ENCODE measurements around the gene TMEM18.

The TMEM18 gene

DNA sequence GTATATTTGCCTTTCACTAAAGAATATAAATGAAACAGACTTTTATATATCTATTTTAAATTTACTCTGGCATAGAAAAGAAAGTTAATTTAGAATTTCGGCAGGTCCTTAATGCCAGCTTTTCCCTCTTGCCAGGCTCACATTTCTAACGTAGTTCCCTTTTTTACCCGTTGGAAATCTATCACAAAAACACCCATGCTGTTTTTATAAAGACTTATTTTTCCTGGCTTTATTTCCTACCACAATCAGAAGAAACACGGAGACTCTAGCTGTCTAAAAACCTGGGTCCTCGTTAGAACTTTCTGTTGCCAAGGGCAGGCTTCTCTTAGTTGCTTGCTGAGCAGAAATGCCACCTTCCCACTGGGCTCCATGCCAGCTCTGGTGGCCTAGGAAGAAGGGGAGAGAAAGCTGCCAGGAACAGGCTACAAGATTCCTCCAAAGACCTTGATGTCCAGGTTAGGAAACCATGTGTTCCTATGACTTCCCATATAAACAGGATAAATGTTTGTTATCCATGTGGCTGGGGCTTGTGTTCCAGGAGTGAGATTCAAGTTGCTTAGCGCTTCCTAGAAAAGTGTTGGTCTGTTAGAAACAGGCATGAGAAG, 17.8 kb upstream of the TMEM18 start:
- H3K4me1 ChIP-seq (ENCODE audit: control insufficient read depth, insufficient read depth, low read length), result no peaks in the 10 kb centered on the region
- H3K27ac ChIP-seq (ENCODE audit: extremely low read depth, low read depth, low read length), result no peak overlapping the region
- ChIA-PET POLR2A (no interaction called here), CTCF (no interaction called here)
- H3K4me3 ChIP-seq (ENCODE audit: low read depth, low read length), result no peak overlapping the region
- no peaks in the 10 kb centered on the region for H3K36me3 ChIP-seq (ENCODE audit: control insufficient read depth in 2 of 2, insufficient read depth in 1 of 2, low read length in 2 of 2)
- no peaks in the 10 kb centered on the region for H3K9me3 ChIP-seq (ENCODE audit: control insufficient read depth, insufficient read depth, low read depth, low read length)
- TF ChIP-seq KLF16 (tag by site-specific recombination; IDR thresholded peaks at IDR 0.05), result no peak
- TF ChIP-seq, protein P1, sequence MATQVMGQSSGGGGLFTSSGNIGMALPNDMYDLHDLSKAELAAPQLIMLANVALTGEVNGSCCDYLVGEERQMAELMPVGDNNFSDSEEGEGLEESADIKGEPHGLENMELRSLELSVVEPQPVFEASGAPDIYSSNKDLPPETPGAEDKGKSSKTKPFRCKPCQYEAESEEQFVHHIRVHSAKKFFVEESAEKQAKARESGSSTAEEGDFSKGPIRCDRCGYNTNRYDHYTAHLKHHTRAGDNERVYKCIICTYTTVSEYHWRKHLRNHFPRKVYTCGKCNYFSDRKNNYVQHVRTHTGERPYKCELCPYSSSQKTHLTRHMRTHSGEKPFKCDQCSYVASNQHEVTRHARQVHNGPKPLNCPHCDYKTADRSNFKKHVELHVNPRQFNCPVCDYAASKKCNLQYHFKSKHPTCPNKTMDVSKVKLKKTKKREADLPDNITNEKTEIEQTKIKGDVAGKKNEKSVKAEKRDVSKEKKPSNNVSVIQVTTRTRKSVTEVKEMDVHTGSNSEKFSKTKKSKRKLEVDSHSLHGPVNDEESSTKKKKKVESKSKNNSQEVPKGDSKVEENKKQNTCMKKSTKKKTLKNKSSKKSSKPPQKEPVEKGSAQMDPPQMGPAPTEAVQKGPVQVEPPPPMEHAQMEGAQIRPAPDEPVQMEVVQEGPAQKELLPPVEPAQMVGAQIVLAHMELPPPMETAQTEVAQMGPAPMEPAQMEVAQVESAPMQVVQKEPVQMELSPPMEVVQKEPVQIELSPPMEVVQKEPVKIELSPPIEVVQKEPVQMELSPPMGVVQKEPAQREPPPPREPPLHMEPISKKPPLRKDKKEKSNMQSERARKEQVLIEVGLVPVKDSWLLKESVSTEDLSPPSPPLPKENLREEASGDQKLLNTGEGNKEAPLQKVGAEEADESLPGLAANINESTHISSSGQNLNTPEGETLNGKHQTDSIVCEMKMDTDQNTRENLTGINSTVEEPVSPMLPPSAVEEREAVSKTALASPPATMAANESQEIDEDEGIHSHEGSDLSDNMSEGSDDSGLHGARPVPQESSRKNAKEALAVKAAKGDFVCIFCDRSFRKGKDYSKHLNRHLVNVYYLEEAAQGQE (tag by site-specific recombination; IDR thresholded peaks at IDR 0.05), result no peak
- TF ChIP-seq, protein P2, sequence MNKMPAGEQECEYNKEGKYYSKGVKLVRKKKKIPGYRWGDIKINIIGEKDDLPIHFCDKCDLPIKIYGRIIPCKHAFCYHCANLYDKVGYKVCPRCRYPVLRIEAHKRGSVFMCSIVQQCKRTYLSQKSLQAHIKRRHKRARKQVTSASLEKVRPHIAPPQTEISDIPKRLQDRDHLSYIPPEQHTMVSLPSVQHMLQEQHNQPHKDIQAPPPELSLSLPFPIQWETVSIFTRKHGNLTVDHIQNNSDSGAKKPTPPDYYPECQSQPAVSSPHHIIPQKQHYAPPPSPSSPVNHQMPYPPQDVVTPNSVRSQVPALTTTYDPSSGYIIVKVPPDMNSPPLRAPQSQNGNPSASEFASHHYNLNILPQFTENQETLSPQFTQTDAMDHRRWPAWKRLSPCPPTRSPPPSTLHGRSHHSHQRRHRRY (tag by site-specific recombination; IDR thresholded peaks at IDR 0.05), result no peak
- TF ChIP-seq ZNF596 (tag by site-specific recombination; IDR thresholded peaks at IDR 0.05), result no peak
- TF ChIP-seq, protein P3, sequence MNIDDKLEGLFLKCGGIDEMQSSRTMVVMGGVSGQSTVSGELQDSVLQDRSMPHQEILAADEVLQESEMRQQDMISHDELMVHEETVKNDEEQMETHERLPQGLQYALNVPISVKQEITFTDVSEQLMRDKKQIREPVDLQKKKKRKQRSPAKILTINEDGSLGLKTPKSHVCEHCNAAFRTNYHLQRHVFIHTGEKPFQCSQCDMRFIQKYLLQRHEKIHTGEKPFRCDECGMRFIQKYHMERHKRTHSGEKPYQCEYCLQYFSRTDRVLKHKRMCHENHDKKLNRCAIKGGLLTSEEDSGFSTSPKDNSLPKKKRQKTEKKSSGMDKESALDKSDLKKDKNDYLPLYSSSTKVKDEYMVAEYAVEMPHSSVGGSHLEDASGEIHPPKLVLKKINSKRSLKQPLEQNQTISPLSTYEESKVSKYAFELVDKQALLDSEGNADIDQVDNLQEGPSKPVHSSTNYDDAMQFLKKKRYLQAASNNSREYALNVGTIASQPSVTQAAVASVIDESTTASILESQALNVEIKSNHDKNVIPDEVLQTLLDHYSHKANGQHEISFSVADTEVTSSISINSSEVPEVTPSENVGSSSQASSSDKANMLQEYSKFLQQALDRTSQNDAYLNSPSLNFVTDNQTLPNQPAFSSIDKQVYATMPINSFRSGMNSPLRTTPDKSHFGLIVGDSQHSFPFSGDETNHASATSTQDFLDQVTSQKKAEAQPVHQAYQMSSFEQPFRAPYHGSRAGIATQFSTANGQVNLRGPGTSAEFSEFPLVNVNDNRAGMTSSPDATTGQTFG (tag by site-specific recombination; IDR thresholded peaks at IDR 0.05; ENCODE audit: borderline replicate concordance), result no peak
- TF ChIP-seq ZNF24 (tag by site-specific recombination; IDR thresholded peaks at IDR 0.05), result no peak
- TF ChIP-seq, protein P4, sequence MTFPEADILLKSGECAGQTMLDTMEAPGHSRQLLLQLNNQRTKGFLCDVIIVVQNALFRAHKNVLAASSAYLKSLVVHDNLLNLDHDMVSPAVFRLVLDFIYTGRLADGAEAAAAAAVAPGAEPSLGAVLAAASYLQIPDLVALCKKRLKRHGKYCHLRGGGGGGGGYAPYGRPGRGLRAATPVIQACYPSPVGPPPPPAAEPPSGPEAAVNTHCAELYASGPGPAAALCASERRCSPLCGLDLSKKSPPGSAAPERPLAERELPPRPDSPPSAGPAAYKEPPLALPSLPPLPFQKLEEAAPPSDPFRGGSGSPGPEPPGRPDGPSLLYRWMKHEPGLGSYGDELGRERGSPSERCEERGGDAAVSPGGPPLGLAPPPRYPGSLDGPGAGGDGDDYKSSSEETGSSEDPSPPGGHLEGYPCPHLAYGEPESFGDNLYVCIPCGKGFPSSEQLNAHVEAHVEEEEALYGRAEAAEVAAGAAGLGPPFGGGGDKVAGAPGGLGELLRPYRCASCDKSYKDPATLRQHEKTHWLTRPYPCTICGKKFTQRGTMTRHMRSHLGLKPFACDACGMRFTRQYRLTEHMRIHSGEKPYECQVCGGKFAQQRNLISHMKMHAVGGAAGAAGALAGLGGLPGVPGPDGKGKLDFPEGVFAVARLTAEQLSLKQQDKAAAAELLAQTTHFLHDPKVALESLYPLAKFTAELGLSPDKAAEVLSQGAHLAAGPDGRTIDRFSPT (tag by site-specific recombination; IDR thresholded peaks at IDR 0.05), result no peak
- no peak for TF ChIP-seq ZBTB7A (tag by site-specific recombination; IDR thresholded peaks at IDR 0.05; ENCODE audit: low read depth)

DNA sequence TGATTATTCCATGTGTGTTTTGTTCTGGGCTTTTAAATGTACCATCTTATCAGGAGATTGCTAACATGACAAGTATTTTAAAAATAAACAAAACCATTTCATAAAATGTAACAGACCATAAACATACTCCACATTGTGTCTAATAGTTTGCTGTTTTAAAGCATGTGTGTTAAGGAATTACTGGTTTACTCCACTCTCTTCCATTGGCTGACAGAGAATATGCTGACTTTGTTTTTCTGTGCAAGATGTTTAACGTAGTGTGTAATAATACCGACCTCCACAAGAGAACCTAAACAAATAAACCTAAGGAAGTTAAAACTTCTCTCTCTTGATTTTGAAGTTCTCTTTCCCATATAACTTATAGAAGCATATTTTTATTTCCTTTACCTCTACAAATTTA, 17.0 kb upstream of the TMEM18 start:
- Histone ChIP-seq H3K4me1 (ENCODE audit: control insufficient read depth, insufficient read depth, low read length) (no peaks in the 10 kb centered on the region), H3K36me3 (ENCODE audit: control insufficient read depth in 2 of 2, insufficient read depth in 1 of 2, low read length in 2 of 2) (no peaks in the 10 kb centered on the region), H3K27ac (ENCODE audit: extremely low read depth, low read depth, low read length) (no peak overlapping the region), H3K4me3 (ENCODE audit: low read depth, low read length) (no peak overlapping the region), H3K9me3 (ENCODE audit: control insufficient read depth, insufficient read depth, low read depth, low read length) (no peaks in the 10 kb centered on the region)
- CTCF ChIA-PET, result no interaction called here
- POLR2A ChIA-PET, result no interaction called here
- TF ChIP-seq KLF7 (tag by site-specific recombination; IDR thresholded peaks at IDR 0.05; ENCODE audit: borderline replicate concordance), result no peak
- TF ChIP-seq ZBTB7A (tag by site-specific recombination; IDR thresholded peaks at IDR 0.05; ENCODE audit: low read depth), result no peak
- TF ChIP-seq MYNN (tag by site-specific recombination; IDR thresholded peaks at IDR 0.05; ENCODE audit: borderline replicate concordance), result no peak
- TF ChIP-seq, protein P5, sequence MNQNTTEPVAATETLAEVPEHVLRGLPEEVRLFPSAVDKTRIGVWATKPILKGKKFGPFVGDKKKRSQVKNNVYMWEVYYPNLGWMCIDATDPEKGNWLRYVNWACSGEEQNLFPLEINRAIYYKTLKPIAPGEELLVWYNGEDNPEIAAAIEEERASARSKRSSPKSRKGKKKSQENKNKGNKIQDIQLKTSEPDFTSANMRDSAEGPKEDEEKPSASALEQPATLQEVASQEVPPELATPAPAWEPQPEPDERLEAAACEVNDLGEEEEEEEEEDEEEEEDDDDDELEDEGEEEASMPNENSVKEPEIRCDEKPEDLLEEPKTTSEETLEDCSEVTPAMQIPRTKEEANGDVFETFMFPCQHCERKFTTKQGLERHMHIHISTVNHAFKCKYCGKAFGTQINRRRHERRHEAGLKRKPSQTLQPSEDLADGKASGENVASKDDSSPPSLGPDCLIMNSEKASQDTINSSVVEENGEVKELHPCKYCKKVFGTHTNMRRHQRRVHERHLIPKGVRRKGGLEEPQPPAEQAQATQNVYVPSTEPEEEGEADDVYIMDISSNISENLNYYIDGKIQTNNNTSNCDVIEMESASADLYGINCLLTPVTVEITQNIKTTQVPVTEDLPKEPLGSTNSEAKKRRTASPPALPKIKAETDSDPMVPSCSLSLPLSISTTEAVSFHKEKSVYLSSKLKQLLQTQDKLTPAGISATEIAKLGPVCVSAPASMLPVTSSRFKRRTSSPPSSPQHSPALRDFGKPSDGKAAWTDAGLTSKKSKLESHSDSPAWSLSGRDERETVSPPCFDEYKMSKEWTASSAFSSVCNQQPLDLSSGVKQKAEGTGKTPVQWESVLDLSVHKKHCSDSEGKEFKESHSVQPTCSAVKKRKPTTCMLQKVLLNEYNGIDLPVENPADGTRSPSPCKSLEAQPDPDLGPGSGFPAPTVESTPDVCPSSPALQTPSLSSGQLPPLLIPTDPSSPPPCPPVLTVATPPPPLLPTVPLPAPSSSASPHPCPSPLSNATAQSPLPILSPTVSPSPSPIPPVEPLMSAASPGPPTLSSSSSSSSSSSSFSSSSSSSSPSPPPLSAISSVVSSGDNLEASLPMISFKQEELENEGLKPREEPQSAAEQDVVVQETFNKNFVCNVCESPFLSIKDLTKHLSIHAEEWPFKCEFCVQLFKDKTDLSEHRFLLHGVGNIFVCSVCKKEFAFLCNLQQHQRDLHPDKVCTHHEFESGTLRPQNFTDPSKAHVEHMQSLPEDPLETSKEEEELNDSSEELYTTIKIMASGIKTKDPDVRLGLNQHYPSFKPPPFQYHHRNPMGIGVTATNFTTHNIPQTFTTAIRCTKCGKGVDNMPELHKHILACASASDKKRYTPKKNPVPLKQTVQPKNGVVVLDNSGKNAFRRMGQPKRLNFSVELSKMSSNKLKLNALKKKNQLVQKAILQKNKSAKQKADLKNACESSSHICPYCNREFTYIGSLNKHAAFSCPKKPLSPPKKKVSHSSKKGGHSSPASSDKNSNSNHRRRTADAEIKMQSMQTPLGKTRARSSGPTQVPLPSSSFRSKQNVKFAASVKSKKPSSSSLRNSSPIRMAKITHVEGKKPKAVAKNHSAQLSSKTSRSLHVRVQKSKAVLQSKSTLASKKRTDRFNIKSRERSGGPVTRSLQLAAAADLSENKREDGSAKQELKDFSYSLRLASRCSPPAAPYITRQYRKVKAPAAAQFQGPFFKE (tag by site-specific recombination; IDR thresholded peaks at IDR 0.05; ENCODE audit: borderline replicate concordance), result no peak
- TF ChIP-seq ZNF473 (tag by site-specific recombination; IDR thresholded peaks at IDR 0.05), result no peak
- no peak for TF ChIP-seq ZNF571 (tag by site-specific recombination; IDR thresholded peaks at IDR 0.05)
- TF ChIP-seq ZNF366 (tag by site-specific recombination; conservative IDR thresholded peaks at IDR 0.05), result no peak

All from HEK293 (cell line).